Activated CD8-positive, alpha-beta memory T cell treated with anti-CD3 and anti-CD28 coated beads for 36 hours (primary cell): ENCODE measurements around the gene PRKACA. TPM values are rescaled to one million over a fixed set of nuclear protein-coding genes. Genes with fewer than 3 reads are reported as not detected.
"Not testable (repeated sequence)": the region's sequence is repeated elsewhere in the genome, so short reads cannot be mapped to it uniquely, and the experiment has no call there.

Experiments used
- CTCF ChIA-PET: fragments of 350-600 bp; sonication (Branson Sonifier 250); formaldehyde crosslinking; loops from one replicate; lab custom pipeline; 2021; ENCODE audit warnings: antibody characterized with exemption; lab: Charles Lee
- POLR2A ChIA-PET: fragments of 350-600 bp; sonication (Branson Sonifier 250); formaldehyde crosslinking; loops from one replicate; lab custom pipeline; 2021; ENCODE audit warnings: antibody characterized with exemption; lab: Charles Lee
- total RNA-seq, 2 experiments: library from RNA; stranded (reverse); gene quantifications; one replicate each; pipeline ENCODE4 v1.2.3, GENCODE V29; 2021

Gene PRKACA
- total RNA-seq, 2 experiments from 2014 or later: 70.5 to 74.1 TPM

DNA sequence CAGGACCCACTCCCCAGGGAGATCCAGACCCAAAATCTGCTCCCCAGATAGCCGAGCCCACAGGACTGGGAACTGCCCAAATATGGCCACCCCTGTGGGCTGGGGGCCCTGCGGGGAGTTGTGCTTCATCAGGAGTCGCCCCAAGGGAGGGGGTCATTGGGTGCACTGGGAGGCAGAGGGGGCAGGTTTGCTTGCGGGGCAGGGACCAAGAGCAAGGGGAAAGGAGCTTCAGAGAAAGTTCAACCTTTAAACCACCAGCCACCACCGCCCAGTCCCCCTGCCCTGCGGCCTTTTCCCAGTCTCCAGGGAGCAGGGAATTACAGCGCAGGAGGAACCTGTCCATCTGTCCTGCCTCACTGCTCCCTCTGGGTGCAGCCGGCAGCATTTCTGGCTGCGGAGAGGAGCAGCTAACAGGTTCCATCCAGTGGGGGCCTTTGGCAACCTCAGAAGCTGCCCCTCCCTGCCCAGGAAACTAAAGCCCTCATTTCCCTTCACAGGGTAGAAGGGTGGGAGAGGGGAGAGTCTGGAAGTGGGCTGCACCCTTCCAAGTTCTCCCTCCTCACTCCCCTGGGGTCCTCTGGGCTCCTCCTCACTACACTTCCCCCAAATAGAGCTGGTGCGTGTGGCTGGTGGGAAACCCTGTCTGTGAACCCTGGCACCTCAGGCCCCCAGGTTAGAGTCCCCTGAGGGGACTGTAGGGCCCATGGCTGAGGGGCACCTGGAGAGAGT is 32.6 kb upstream of the PRKACA start:
- CTCF ChIA-PET: interaction anchor here (0.9 to 4.9 kb wide), 3 partner anchors 10 to 133 kb away, joined by 4 to 24 read pairs (median 5); partner anchors contain the start of gene ASF1B
- POLR2A ChIA-PET: interaction anchor here (1.2 kb wide), 1 partner anchor 14 kb away, joined by 3 read pairs; the partner anchor contains the start of gene ASF1B

DNA sequence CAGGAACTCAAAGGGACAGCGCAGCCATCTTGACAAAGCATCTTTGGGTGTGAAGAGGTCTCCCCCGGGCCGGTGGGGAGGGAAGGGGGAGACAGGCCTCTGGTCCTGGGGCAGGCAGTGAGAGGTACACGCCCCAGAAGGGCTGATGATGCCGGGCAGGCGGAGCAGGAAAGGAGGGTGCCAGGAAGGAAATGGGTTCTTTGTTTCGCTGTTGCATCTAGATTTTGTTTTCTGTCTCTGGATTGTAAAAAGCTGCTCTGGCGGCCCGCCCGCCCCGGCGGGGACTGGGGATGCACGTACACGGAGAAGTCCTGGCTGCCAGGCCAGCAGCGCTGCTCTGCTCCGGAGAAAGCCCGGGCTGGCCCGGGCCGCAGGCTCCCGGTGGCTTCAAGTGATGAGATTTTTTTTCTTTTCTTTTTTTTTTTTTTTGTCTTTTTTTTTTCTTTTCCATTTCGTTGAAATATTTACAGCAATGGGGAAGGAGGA is 32.0 kb upstream of the PRKACA start:
- POLR2A ChIA-PET: interaction anchor here (1.2 kb wide), 1 partner anchor 13 kb away, joined by 3 read pairs; the partner anchor contains the start of gene ASF1B
- CTCF ChIA-PET: interaction anchor here (1.3 to 4.9 kb wide), 2 partner anchors 9 to 13 kb away, joined by 4 to 24 read pairs; partner anchors contain the start of gene ASF1B

DNA sequence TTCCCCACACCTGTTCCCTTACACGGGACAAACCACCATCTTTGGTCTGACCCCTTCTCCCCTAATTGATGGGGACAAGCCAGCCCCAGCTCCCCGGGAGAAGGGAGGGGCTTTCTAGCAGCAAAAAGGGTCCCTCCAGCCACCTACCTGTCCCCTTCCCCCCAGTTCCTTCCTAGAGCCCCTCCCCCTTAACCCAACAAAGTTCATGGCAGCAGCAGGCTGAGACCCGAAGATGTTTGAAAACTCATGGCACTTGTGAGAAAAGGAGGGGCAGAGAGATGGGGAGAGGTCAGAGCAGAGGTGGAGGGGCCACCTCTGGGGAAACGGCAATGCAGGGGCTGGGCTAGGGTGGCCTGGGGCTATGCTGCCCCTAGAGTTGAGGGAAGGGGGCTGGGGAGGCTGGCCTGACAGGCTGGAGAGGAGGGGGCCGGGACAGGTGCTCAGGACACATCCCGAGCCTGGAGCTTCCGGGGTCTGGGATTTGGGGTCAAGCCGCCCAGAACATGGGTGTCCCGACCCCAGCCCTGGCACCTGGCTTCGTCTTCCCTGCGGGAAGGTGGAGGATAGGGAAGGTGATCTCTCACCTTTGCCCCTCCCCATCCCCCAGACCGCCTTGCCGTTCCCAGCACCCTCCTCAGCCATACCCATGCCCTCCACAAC is 31.3 kb upstream of the PRKACA start:
- ChIA-PET POLR2A (no interaction called here), CTCF (interaction anchor here (0.8 to 4.9 kb wide), 6 partner anchors 8 to 258 kb away, joined by 3 to 24 read pairs (median 4); partner anchors contain the start of gene ASF1B)

DNA sequence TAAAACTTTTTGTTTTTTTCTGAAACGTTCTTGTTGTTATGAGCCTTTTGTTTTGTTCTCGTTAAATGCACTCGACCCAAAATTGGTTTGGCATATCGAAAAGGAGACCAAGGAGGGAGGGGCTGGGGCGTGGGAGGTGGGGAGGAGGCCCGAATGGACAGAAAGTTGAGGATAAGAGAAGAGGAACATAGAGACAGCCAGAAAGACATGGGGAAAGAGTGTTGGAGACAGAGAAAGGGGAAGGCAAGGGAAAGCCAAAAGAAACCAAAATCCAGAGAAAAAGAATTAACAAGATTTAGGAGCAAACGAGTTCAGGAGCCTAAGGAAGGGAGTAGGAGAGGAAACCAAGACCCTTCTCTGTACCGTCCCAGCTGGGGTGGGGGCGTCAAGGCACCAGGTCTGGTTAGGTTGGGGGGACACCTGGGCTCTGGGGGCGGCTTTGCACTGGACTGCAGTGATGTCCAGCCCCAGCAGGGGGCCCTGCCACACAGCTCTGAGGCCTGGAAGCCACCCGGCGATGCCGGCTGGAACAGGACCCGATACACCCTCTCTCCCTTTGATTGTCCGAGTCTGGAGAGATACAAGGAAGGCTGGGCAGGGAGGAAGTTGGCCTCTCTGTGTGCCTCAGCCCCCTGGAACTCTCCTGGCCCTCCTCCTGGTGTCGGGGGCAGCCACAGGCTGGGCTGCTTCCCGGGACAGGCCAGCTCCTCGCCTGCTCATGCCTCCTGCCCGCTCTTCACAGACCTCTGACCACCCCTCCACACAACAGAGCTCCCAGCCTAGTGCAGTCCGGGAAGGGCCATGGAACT is 30.4 kb upstream of the PRKACA start:
- POLR2A ChIA-PET: interaction anchor here (0.5 kb wide), 1 partner anchor 226 kb away, joined by 5 read pairs; no protein-coding TSS in a partner anchor
- CTCF ChIA-PET: interaction anchor here (0.8 to 4.9 kb wide), 7 partner anchors 12 to 259 kb away, joined by 3 to 24 read pairs (median 3); partner anchors contain the start of gene ASF1B

DNA sequence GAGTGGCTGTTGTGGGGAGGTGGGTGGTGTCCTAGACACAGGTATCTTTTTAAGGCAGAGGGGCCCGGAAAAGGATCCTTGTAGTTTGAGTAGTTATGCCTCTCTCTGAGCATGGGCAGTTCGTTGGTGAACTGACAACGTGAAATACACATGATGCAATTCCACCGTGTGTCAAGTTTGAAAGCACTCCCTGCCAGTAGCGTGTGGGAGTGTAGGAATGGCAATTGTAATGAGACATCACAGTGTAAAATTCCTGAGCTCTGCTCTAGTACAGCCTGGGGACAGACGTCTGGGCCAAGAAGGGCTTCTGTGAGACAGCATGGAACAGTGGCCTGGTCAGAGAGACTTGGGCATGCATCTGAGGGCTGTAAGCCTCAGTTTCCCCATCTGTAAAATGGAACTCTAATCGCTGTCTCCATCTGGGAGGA is 29.2 kb upstream of the PRKACA start:
- ChIA-PET POLR2A (no interaction called here), CTCF (interaction anchor here (0.5 to 4.9 kb wide), 2 partner anchors 11 to 15 kb away, joined by 3 to 24 read pairs; partner anchors contain the start of gene ASF1B)

DNA sequence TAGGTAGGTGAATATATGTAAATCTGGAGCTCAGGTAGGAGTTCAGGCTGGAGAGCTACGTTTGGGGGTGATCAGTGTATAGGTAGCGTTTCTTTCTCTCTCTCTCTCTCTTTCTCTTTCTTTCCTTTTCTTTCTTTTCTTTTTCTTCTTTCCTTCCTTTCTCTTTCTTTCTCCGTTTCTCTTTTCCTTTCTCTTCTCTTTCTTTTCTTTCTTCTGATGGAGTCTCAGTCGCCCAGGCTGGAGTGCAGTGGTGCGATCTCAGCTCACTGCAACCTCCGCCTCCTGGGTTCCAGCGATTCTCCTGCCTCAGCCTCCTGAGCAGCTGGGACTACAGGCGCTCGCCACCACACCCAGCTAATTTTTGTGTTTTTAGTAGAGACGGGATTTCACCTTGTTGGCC is 28.6 kb upstream of the PRKACA start:
- POLR2A ChIA-PET: not testable (repeated sequence)
- CTCF ChIA-PET: interaction anchor here (1.0 to 4.9 kb wide), 2 partner anchors 10 to 21 kb away, joined by 3 to 24 read pairs; partner anchors contain the start of gene ASF1B

DNA sequence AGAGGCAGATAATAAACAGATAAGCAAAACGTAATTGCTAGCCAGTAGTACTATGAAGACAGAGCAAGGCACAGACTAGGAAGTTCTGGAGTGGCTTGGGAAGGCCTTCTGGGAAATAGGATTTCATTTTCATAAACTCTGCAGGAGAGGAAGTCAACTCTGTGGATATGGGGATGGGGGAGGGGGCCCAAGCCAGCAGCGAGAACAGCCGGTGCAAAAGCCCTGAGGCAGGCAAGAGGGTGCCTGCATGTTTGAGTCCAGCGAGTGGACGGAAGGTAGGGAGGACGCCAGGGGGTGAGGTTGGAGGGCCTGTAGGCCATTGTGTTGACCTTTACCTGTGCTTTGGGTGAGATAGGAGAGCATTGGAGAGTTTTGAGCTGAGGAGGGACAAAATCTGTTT is 27.8 kb upstream of the PRKACA start:
- ChIA-PET CTCF (interaction anchor here (0.6 to 1.3 kb wide), 3 partner anchors 16 to 203 kb away, joined by 3 read pairs; no protein-coding TSS in a partner anchor), POLR2A (no interaction called here)

DNA sequence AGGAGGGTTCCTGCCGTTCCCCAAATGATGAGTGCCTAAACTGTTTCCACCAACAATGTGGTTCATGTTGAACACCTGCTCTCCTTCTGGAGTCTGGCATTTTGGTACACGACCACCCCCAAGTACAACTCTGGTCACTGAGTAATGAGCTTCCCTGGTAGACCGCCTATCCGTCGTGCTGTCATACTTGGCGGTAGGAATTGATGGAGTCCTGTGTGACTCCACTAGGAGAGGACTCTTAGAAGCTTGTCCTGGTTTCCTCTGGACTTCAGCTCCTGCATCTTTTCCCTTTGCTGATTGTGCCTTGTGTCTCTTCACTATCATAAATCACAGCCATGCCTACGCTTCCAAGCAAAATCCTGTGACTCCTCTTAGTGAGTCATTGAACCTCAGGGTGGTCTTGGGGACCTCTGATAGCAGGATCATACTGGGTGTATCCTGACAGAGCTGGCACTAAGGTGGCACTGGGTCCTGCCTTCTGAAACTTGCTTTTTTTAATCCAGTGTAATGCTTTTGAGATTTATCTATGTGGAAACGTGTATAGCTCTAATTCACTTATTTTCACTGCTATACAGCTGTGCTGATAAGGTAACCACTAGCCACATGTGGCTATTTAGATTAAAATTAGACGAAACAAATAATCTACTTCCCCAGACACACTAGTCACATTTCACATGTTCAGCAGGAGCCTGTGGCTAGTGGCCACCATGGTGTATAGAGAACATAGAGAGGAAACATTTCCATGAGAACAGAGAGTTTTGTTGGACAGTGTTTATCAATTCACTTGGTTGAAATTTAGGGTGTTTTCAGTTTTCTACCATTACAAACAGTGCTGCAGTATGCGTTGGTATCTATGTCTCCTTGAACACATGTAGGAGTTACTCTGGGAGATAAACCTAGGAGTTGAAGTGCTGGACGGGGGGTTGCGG is 25.0 kb upstream of the PRKACA start:
- ChIA-PET CTCF (interaction anchor here (0.5 kb wide), 1 partner anchor 73 kb away, joined by 6 read pairs; no protein-coding TSS in a partner anchor), POLR2A (no interaction called here)

DNA sequence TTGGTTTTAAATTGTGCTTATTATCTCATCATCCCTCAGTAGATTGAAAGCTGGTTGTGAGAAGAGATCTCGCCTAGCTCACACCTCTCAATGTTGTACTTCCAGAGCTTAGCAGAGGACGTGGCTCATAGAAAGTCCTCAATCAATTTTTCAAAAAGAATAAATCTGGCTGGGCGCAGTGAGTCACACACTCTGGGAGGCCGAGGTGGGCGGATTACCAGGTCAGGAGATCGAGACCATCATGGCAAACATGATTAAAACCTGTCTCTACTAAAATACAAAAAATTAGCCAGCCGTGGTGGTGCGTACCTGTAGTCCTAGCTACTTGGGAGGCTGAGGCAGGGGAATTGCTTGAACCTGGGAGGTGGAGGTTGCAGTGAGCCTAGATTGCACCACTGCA is 23.5 kb upstream of the PRKACA start:
- POLR2A ChIA-PET: interaction anchor here (0.6 to 0.7 kb wide), 2 partner anchors 77 to 221 kb away, joined by 3 to 4 read pairs; no protein-coding TSS in a partner anchor
- CTCF ChIA-PET: interaction anchor here (1.5 kb wide), 1 partner anchor 9 kb away, joined by 4 read pairs; no protein-coding TSS in a partner anchor

DNA sequence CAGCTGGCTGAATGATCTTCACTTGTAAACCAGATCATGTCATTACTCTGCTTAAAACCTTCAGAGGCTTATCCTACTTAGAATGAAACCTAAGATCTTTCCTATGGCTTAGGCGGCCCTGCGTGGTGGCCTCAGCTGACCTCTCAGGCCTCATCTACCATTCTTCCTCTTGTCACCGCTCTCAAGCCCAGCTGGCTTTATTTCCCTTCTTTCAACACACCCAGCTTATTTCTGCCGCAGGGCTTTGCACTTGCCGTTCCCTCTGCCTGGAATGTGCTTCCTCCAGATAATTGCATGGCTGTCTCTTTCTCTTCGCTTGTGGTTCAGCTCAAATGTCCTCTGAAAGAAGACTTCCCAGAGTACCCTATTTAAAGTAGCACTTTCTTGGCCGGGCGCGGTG is 22.4 kb upstream of the PRKACA start:
- ChIA-PET CTCF (interaction anchor here (1.1 to 1.5 kb wide), 2 partner anchors 10 to 67 kb away, joined by 3 to 4 read pairs; partner anchors contain the start of gene MISP3), POLR2A (no interaction called here)

DNA sequence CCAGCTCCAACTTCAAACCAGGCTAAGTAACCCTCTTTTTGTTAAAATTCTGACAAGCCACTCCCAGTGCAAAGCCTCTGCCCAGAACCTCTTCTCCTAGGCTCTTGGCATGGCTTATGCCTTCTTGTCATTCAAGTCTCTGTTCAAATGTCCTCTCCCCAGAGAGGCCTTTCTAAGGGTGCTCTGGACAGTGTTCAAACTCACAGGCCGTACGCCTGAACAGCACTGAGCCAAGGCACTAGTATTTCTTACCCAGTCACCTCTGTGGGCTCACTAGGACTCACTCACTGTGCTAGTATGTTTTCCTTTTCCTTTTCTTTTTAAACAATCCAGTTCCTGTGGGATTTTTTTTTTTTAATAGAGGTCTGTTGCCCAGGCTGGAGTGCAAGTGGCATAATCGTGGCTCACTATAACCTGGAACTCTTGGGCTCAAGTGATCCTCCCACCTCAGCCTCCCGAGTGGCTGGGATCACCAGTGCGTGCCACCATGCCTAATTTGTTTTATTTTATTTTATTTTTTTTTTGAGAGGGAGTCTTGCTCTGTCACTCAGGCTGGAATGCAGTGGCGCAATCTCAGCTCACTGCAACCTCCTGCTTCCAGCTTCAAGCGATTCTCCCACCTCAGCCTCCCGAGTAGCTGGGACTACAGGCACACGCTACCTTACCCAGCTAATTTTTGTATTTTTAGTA is 21.2 kb upstream of the PRKACA start:
- ChIA-PET POLR2A (no interaction called here), CTCF (no interaction called here)

DNA sequence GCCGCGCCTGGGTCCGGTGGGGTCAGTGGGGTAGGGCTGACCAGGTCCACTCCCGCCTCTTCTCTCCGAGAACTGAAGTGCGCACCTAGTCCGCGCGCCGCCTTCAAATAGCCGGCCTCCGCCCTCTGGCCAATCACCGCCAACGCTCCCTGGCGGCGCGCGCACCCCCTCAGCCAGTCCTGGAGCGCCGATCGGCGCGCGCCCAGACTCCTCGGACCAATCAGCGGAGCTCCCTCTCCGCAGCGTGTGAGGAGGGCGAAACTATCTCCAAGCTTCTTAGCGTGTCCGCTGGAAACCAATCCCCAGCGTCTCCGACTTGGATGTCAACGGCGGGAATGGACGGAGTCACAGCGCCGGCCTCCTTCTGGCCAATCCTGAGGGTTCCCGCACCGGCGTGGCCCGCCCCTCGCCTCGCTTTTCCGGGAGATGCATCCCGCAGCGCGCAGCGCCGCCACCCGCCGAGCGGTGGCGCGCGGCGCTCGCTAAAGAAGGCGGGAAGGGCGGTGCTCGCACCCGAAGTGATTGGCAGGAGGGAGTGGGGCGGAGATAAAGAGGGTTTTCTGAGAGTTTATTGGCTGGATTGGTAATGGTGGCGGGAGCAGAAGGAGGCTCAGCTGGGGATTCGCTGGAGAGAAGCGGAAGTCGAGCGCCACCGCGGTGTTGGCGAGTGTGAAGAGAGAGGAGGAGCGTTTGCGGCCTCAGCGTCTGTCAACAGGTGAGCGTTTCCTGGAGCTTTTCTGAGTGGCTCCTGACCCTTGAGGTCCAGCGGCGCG is 19.1 kb upstream of the PRKACA start, which contains the start of gene ASF1B:
Gene ASF1B (minus strand): TSS at position 81 of the 773 bp plus-strand sequence. CDS start 133 bp downstream, outside the sequence.
- CTCF ChIA-PET: interaction anchor here (0.5 to 2.9 kb wide), 41 partner anchors 9 to 1194 kb away, joined by 3 to 24 read pairs (median 3); partner anchors contain the start of genes ADGRE5, GIPC1, IL27RA and RFX1
- POLR2A ChIA-PET: interaction anchor here (0.6 to 2.1 kb wide), 13 partner anchors 13 to 341 kb away, joined by 3 to 10 read pairs (median 3); partner anchors contain the start of gene RFX1

DNA sequence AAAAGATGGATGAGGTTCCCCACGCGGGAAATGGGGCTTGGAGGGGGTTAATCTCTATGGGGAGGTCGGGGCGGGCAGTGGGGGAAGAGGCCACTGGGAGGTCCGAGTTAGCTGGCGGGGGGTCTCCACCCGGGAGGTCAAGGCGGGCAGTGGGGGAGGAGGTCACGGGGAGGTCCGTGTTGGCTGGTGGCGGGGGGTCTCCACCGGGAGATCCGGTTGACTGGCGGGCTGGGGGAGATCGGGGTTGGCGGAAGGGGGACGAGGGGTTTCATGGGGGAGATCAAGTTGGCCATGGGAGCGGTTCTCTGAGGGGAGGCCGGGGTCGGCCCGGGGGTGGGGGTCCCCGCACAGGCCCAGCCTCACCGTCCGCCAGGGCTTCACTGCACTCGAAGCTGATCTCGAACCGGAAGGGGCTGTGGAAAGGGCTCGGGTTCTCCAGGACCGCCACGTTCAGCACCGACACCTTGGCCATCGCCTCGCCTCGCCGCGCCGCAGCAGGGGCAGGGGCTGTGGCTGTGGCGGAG is 18.5 kb upstream of the PRKACA start:
- POLR2A ChIA-PET: interaction anchor here (0.6 to 2.1 kb wide), 7 partner anchors 14 to 332 kb away, joined by 3 to 6 read pairs (median 3); partner anchors contain the start of gene RFX1
- CTCF ChIA-PET: interaction anchor here (0.6 to 2.9 kb wide), 30 partner anchors 8 to 382 kb away, joined by 3 to 24 read pairs (median 4); partner anchors contain the start of genes ADGRE5, DNAJB1, GIPC1 and IL27RA

DNA sequence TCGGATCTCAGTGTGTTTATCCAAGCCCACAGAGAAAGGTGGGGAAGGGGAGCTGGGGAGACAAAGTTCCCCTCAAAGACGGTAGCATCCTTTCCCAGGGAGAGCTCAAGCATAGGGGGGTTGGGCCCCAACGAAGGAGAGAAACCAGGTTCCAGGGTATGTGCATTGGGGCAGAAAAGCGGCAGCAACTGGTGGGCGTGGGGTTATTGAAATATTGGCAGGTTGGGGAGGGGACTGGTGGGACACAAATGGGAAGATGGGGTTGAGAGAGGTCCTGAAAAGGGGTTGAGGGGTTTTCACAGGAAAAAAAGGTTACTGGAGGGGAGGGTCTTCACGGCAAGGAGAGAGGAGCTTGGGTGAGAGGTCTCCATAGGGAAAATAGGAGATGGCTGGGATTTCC is 17.8 kb upstream of the PRKACA start:
- ChIA-PET CTCF (interaction anchor here (0.6 to 2.9 kb wide), 8 partner anchors 13 to 512 kb away, joined by 3 to 24 read pairs (median 4); partner anchors contain the start of gene DNAJB1), POLR2A (interaction anchor here (0.6 to 2.1 kb wide), 4 partner anchors 15 to 374 kb away, joined by 3 to 6 read pairs (median 3); no protein-coding TSS in a partner anchor)

DNA sequence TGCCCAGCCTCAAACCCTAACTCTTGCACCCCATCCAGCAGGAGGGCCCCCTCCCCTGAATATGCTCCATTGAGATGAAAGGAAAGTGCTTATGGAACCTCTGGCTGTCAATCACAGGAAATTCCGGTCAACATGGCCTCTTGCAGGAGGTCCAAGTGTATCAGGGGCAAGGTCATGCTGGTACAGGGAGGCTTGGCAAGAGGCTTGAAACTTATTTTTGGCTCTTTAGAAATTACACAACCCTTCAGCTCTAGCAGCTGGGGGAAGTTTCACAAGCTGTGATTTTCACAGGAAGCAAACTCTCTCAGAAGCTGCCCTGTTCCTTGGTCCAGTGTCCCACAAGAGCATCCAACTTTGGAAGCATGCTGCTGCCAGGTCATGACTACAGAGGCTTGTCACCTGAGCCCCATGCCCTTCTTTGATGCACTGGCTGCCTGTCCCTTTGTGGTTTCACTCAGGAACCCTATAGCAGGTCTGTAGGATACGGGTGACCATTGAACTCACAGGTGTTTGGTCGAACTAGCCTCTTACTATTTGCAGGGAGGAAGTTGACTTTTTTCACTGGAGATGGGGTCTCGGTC is 10.5 kb upstream of the PRKACA start:
- ChIA-PET POLR2A (no interaction called here), CTCF (interaction anchor here (2.1 kb wide), 1 partner anchor 9 kb away, joined by 8 read pairs; the partner anchor contains the start of gene ASF1B)
